HepG2 (cell line): Measurements from ENCODE around the gene PELI1. TPM values are rescaled to one million over a fixed set of nuclear protein-coding genes. Genes with fewer than 3 reads are reported as not detected.

Experiments
- ADNP ChIP-seq: sonication (generic); formaldehyde crosslinking; IDR thresholded peaks from 2 replicates; pipeline ENCODE4 v1.4.0; 2020; ENCODE audit warnings: missing genetic modification reagents
- ATRX ChIP-seq: sonication (generic); formaldehyde crosslinking; IDR thresholded peaks from 2 replicates; pipeline ENCODE4 v1.4.0; 2020; ENCODE audit warnings: missing genetic modification reagents, borderline replicate concordance
- GATA4 ChIP-seq: sonication (generic); IDR thresholded peaks from 2 replicates; pipeline ENCODE4 v1.6.1; 2016; ENCODE audit warnings: antibody characterized with exemption, low read depth, borderline replicate concordance
- KLF13 ChIP-seq: sonication (generic); formaldehyde crosslinking; IDR thresholded peaks from 2 replicates; pipeline ENCODE4 v1.4.0; 2020; ENCODE audit warnings: mild to moderate bottlenecking, missing genetic modification reagents
- MAZ ChIP-seq, 2 experiments: sonication (generic) in 1 of 2; formaldehyde crosslinking in 1 of 2; IDR thresholded peaks; 2 replicates each; pipeline versions ENCODE4 v1.5.0 to v1.6.1; 2012 to 2020; ENCODE audit warnings: low read depth in 2 of 2, mild to moderate bottlenecking in 2 of 2, borderline replicate concordance in 1 of 2, improper control_type of control experiment in 1 of 2, low read length in 1 of 2, missing genetic modification reagents in 1 of 2, moderate library complexity in 1 of 2
- MBD4 ChIP-seq: IDR thresholded peaks from 2 replicates; pipeline ENCODE4 v1.6.1; 2012; ENCODE audit warnings: low read length, inconsistent platforms, borderline replicate concordance
- MTA1 ChIP-seq: sonication (generic); formaldehyde crosslinking; IDR thresholded peaks from 2 replicates; pipeline ENCODE4 v1.4.0; 2020; ENCODE audit warnings: missing genetic modification reagents, mild to moderate bottlenecking, borderline replicate concordance
- PAX8 ChIP-seq: sonication (generic); formaldehyde crosslinking; IDR thresholded peaks from 2 replicates; pipeline ENCODE4 v1.8.0; 2022; ENCODE audit warnings: mild to moderate bottlenecking, missing genetic modification reagents, borderline replicate concordance
- PHB2 ChIP-seq: fragments of 450-650 bp; IDR thresholded peaks from 2 replicates; pipeline ENCODE4 v1.6.1; 2018; ENCODE audit not compliant: partially characterized antibody
- SIN3A ChIP-seq: IDR thresholded peaks from 2 replicates; pipeline ENCODE4 v1.6.1; 2011; ENCODE audit warnings: low read depth, mild to moderate bottlenecking, control low read depth, low read length, borderline replicate concordance
- SMARCC2 ChIP-seq: fragments of 450-650 bp; IDR thresholded peaks from 2 replicates; pipeline ENCODE4 v1.6.1; 2017; ENCODE audit warnings: antibody characterized with exemption, mild to moderate bottlenecking
- SPEN ChIP-seq: sonication (generic); formaldehyde crosslinking; IDR thresholded peaks from 2 replicates; pipeline ENCODE4 v1.5.1; 2020; ENCODE audit warnings: low read depth, mild to moderate bottlenecking, missing genetic modification reagents
- SYNCRIP ChIP-seq: fragments of 200-400 bp; formaldehyde crosslinking; IDR thresholded peaks from 2 replicates; pipeline ENCODE4 v1.6.1; 2018; ENCODE audit warnings: mild to moderate bottlenecking, low read depth, low read length; ENCODE audit not compliant: insufficient read depth
- TRIM24 ChIP-seq: sonication (generic); formaldehyde crosslinking; IDR thresholded peaks from 2 replicates; pipeline ENCODE4 v1.8.0; 2022; ENCODE audit warnings: mild to moderate bottlenecking, missing genetic modification reagents
- ZKSCAN5 ChIP-seq: sonication (generic); formaldehyde crosslinking; IDR thresholded peaks from 2 replicates; pipeline ENCODE4 v1.5.1; 2020; ENCODE audit warnings: mild to moderate bottlenecking, missing genetic modification reagents
- ZNF3 ChIP-seq: IDR thresholded peaks from 2 replicates; pipeline ENCODE4 v1.7.0; 2017; ENCODE audit warnings: inconsistent platforms
- ZNF446 ChIP-seq: sonication (generic); formaldehyde crosslinking; IDR thresholded peaks from 2 replicates; pipeline ENCODE4 v1.5.0; 2020; ENCODE audit warnings: mild to moderate bottlenecking, missing genetic modification reagents
- ZNF572 ChIP-seq: sonication (generic); formaldehyde crosslinking; IDR thresholded peaks from 2 replicates; pipeline ENCODE4 v1.5.1; 2020; ENCODE audit warnings: mild to moderate bottlenecking, missing genetic modification reagents
- ZNF644 ChIP-seq: IDR thresholded peaks from 2 replicates; pipeline ENCODE4 v1.6.1; 2016; ENCODE audit warnings: low read depth
- ZNF660 ChIP-seq: sonication (generic); formaldehyde crosslinking; IDR thresholded peaks from 2 replicates; pipeline ENCODE4 v1.5.1; 2020; ENCODE audit warnings: mild to moderate bottlenecking, low read depth, missing genetic modification reagents, borderline replicate concordance
- ZNF850 ChIP-seq: sonication (generic); formaldehyde crosslinking; conservative IDR thresholded peaks from 2 replicates; pipeline ENCODE4 v1.9.0; 2021; ENCODE audit warnings: mild to moderate bottlenecking, missing genetic modification reagents
- polyA plus RNA-seq, 8 experiments: library from polyadenylated mRNA; depleted of rRNA in 3 of 8; stranded (reverse) in 7 of 8; unstranded in 1 of 8; fragments of >200 nt; fragmentation: Illumina TruSeq in 4 of 8; extraction: Trizol in 4 of 8; gene quantifications; 2 replicates each; pipeline versions ENCODE4 v1.2.1 to v1.2.3, GENCODE V29; 2011 to 2016; ENCODE audit warnings: low read depth in 4 of 8, missing spikeins in 1 of 8, mixed read lengths in 1 of 8; ENCODE audit not compliant: insufficient read depth in 1 of 8
- total RNA-seq, 5 experiments: library from RNA; depleted of rRNA; stranded (reverse); fragments of >200 nt; fragmentation: Illumina TruSeq; extraction: Trizol; gene quantifications; 2 replicates each; pipeline ENCODE4 v1.2.3, GENCODE V29; 2016; ENCODE audit warnings: low read depth in 1 of 5
- TF ChIP-seq, protein P1 (sequence below): IDR thresholded peaks from 2 replicates; pipeline ENCODE4 v1.6.1; 2016
- TF ChIP-seq, protein P2 (sequence below): sonication (generic); formaldehyde crosslinking; IDR thresholded peaks from 2 replicates; pipeline ENCODE4 v1.8.0; 2023; ENCODE audit warnings: mild to moderate bottlenecking, missing genetic modification reagents
- TF ChIP-seq, protein P3 (sequence below): sonication (generic); formaldehyde crosslinking; IDR thresholded peaks from 2 replicates; pipeline ENCODE4 v1.4.0; 2020; ENCODE audit warnings: mild to moderate bottlenecking, low read depth, missing genetic modification reagents
- TF ChIP-seq, protein P4 (sequence below): sonication (generic); formaldehyde crosslinking; IDR thresholded peaks from 2 replicates; pipeline ENCODE4 v1.8.0; 2022; ENCODE audit warnings: mild to moderate bottlenecking, missing genetic modification reagents; ENCODE audit not compliant: insufficient replicate concordance

Gene PELI1
- total and polyA plus RNA-seq, 2 of the 13 experiments (the other 11 are each of a cell fraction or from before 2014, with no cell fraction given): 12.5 to 16.2 TPM

DNA sequence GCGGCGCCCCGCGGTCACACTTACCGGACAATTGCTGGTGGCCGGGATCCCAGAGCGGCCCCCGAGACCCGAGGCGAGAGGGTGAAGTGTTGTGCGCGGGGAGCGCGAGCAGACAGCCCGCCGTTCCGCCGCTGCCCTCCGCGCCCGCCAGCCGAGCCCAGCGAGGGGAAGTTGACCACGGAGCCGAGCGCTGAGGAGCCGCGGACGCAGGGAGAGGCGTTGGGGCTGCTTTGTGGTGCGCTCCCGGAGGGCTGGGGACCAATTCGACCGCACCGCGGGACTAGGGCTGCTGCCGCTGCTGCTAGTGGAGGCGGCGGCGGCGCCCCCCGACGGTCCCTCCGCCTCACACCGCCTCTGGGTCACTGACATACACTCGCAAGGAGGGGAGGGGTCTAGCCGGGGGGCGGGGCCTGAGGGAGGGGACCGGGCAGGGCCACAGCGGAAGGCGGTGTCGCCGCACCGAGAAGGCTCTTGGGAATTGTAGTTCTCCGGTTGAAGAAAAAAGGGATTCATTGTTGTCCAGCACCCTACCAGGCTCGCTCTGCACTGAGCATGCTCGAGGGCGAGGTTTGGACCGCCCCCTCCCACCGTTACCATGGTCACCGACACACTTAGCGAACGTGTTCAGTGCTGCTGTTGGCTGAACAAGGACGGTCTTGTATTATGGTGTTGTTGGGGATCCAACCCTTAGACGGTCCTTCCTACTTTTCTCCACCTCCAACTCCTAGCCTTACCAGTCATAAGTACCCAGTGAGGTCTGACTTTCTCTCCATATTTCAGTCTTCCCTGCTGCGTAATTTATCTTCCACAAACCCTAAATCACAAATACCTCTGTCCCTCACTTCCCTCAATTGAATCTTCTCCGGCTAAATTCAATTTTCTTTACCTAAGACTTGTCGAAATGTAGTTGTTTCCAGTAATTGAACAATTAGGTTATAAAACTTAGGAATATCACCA lies at the start of gene PELI1 (continued):
- TF ChIP-seq, protein P1, sequence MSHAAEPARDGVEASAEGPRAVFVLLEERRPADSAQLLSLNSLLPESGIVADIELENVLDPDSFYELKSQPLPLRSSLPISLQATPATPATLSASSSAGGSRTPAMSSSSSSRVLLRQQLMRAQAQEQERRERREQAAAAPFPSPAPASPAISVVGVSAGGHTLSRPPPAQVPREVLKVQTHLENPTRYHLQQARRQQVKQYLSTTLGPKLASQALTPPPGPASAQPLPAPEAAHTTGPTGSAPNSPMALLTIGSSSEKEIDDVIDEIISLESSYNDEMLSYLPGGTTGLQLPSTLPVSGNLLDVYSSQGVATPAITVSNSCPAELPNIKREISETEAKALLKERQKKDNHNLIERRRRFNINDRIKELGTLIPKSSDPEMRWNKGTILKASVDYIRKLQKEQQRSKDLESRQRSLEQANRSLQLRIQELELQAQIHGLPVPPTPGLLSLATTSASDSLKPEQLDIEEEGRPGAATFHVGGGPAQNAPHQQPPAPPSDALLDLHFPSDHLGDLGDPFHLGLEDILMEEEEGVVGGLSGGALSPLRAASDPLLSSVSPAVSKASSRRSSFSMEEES (CRISPR knock-in tag): no peak
- TF ChIP-seq ZNF3 (CRISPR knock-in tag) (no peak), ZNF644 (CRISPR knock-in tag) (no peak), GATA4 (no peak; the same call in 1 of the 2 replicates), ZNF660 (CRISPR knock-in tag) (no peak), ZNF572 (CRISPR knock-in tag) (no peak), MBD4 (no peak), KLF13 (CRISPR knock-in tag) (no peak), PAX8 (CRISPR knock-in tag) (no peak), SPEN (CRISPR knock-in tag) (peak; percentile 67), PHB2 (no peak), ATRX (CRISPR knock-in tag) (no peak), SYNCRIP (no peak), ZNF446 (CRISPR knock-in tag) (no peak), MAZ (IDR thresholded peaks at IDR 0.05; ENCODE audit: borderline replicate concordance, low read depth, low read length) (peak; percentile 92), MAZ (CRISPR knock-in tag; IDR thresholded peaks at IDR 0.05; ENCODE audit: low read depth) (peak; percentile 93), ZKSCAN5 (CRISPR knock-in tag) (no peak), SIN3A (peak; percentile 87; the same call in 1 of the 2 replicates), SMARCC2 (no peak), ADNP (CRISPR knock-in tag) (no peak), ZNF850 (CRISPR knock-in tag) (no peak), TRIM24 (no peak), MTA1 (CRISPR knock-in tag) (peak; percentile 60; the same call in 1 of the 2 replicates)
- TF ChIP-seq, protein P2, sequence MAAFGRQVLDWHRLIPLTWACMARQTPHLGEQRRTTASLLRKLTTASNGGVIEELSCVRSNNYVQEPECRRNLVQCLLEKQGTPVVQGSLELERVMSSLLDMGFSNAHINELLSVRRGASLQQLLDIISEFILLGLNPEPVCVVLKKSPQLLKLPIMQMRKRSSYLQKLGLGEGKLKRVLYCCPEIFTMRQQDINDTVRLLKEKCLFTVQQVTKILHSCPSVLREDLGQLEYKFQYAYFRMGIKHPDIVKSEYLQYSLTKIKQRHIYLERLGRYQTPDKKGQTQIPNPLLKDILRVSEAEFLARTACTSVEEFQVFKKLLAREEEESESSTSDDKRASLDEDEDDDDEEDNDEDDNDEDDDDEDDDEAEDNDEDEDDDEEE (CRISPR knock-in tag): peak; percentile 83
- TF ChIP-seq, protein P3, sequence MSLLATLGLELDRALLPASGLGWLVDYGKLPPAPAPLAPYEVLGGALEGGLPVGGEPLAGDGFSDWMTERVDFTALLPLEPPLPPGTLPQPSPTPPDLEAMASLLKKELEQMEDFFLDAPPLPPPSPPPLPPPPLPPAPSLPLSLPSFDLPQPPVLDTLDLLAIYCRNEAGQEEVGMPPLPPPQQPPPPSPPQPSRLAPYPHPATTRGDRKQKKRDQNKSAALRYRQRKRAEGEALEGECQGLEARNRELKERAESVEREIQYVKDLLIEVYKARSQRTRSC (CRISPR knock-in tag): peak; percentile 45; the same call in 1 of the 2 replicates
- TF ChIP-seq, protein P4, sequence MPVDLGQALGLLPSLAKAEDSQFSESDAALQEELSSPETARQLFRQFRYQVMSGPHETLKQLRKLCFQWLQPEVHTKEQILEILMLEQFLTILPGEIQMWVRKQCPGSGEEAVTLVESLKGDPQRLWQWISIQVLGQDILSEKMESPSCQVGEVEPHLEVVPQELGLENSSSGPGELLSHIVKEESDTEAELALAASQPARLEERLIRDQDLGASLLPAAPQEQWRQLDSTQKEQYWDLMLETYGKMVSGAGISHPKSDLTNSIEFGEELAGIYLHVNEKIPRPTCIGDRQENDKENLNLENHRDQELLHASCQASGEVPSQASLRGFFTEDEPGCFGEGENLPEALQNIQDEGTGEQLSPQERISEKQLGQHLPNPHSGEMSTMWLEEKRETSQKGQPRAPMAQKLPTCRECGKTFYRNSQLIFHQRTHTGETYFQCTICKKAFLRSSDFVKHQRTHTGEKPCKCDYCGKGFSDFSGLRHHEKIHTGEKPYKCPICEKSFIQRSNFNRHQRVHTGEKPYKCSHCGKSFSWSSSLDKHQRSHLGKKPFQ: peak; percentile 55
